ENCODE results near the gene TMEM178B. TPM values are rescaled to one million over a fixed set of nuclear protein-coding genes. Genes with fewer than 3 reads are reported as not detected.

The TMEM178B gene
- total and polyA plus RNA-seq, 9 of the 15 experiments (the other 6 are each of a cell fraction or from before 2014, with no cell fraction given) = under 0.01 to 0.03 (median 0.01) TPM; not detected in 5

- no peak for TF ChIP-seq ATF3 (IDR thresholded peaks at IDR 0.05)
- no peak for TF ChIP-seq ATF3 (CRISPR knock-in tag; conservative IDR thresholded peaks at IDR 0.05)
- no peak for TF ChIP-seq ATF2 (CRISPR knock-in tag; IDR thresholded peaks at IDR 0.05)
- TF ChIP-seq MED1 (CRISPR knock-in tag; IDR thresholded peaks at IDR 0.05; ENCODE audit: borderline replicate concordance) = no peak
- no peak for TF ChIP-seq ZBTB8A (IDR thresholded peaks at IDR 0.05; ENCODE audit: partially characterized antibody)
- TF ChIP-seq SMARCC2 (IDR thresholded peaks at IDR 0.05; ENCODE audit: low read depth) = no peak
- no peak for TF ChIP-seq CBX3 (IDR thresholded peaks at IDR 0.05; ENCODE audit: borderline replicate concordance in 1 of 2, low read length in 2 of 2)
- no peak for TF ChIP-seq ETV5 (CRISPR knock-in tag; IDR thresholded peaks at IDR 0.05; ENCODE audit: low read depth)
- TF ChIP-seq ZNF311 (CRISPR knock-in tag; IDR thresholded peaks at IDR 0.05) = no peak
- no peak for TF ChIP-seq ZBTB34 (CRISPR knock-in tag; IDR thresholded peaks at IDR 0.05)
- no peak for TF ChIP-seq ZBTB33 (CRISPR knock-in tag; IDR thresholded peaks at IDR 0.05)
- no peak for TF ChIP-seq HNRNPUL1 (IDR thresholded peaks at IDR 0.05; ENCODE audit: low read length)
These were observed 368.9 kb downstream of the TMEM178B start (continued) for GRCh38 chr7:141442781-141443180.
